Body of pancreas (tissue), 4 donors: ENCODE results near the gene POGZ.

ENCODE experiments used
- CTCF ChIP-seq, 7 experiments: fragments of 450-650 bp in 4 of 7; fragments of 200-600 bp in 3 of 7; sonication (generic) in 3 of 7; IDR thresholded peaks; one replicate each; pipeline ENCODE4 v1.5.1; 2016 to 2019; ENCODE audit warnings: antibody characterized with exemption in 7 of 7
- POLR2A ChIP-seq, 3 donors: fragments of 450-650 bp; IDR thresholded peaks; one replicate each; pipeline ENCODE4 v1.6.1; 2016; ENCODE audit warnings: antibody characterized with exemption in 3 of 3, mild to moderate bottlenecking in 2 of 3

- TF ChIP-seq POLR2A (IDR thresholded peaks at IDR 0.05) (no peak), CTCF (IDR thresholded peaks at IDR 0.05) (no peak)
Observed at GRCh38 chr1:151356696-151357095, 102.6 kb downstream of the POGZ start.
